Measurements from ENCODE around the gene CMTR1. TPM values are rescaled to one million over a fixed set of nuclear protein-coding genes. Genes with fewer than 3 reads are reported as not detected.

The CMTR1 gene
- total and polyA plus RNA-seq, 2 of the 13 experiments (the other 11 are each of a cell fraction or from before 2014, with no cell fraction given) = 19.7 to 55.2 TPM

GRCh38 chr6:37491830-37492208 lies 58.8 kb downstream of the CMTR1 start (continued):
- TF ChIP-seq TCF7L2 (IDR thresholded peaks at IDR 0.05; ENCODE audit: low read depth, low read length) = no peak

GRCh38 chr6:37492236-37492972 lies 59.4 kb downstream of the CMTR1 start:
- WGBS (ENCODE audit: low lambda C conversion rate) = 74% methylated on average over 9 of the region's 9 CpGs
- H3K4me2 ChIP-seq (ENCODE audit: low read depth, low read length) = no peak overlapping the region

More at GRCh38 chr6:37492236-37492972, 59.4 kb downstream of the CMTR1 start:
- peaks cover 11% of the 10 kb centered on the region for H3K4me1 ChIP-seq (ENCODE audit: insufficient read depth, low read length)
- no TSS peak for BruUV-seq (replicated peaks)
- ChIA-PET POLR2A (interaction anchor here (1.3 kb wide), 1 partner anchor 8 kb away, joined by 3 read pairs; no protein-coding TSS in a partner anchor), CTCF (ENCODE audit: low intra/inter-chr PET ratio, low total read pairs) (no interaction called here)
- no peaks in the 10 kb centered on the region for H3K79me2 ChIP-seq (ENCODE audit: insufficient read depth, low read length)
- H3K27ac ChIP-seq (ENCODE audit: extremely low read length, insufficient read depth, low read length) = no peak overlapping the region
- intact Hi-C loops (cut with micrococcal nuclease; ENCODE audit: unreplicated experiment) (loop anchor here (5.0 kb wide), 1 partner anchor 565 kb away; no protein-coding TSS in a partner anchor), in situ Hi-C loops (cut with HindIII; ENCODE audit: extremely low pct_ligation_motif_present, low pct_unique_long_range_greater_than_20kb) (no loop called here)
- 0 out of 5 replicates have a peak, but pooled peaks cover 0 to 2% of the 10 kb centered on the region in 2 experiments for H3K36me3 ChIP-seq (replicated peaks in 1 of 2; ENCODE audit: control insufficient read depth in 1 of 2, insufficient read depth in 2 of 2, low read length in 2 of 2)
- FAIRE-seq (no peak), ATAC-seq (no peak), DNase-seq (ENCODE audit: low spot score) (no peak)
- TF ChIP-seq SKIL (CRISPR knock-in tag; IDR thresholded peaks at IDR 0.05; ENCODE audit: borderline replicate concordance) (no peak), ARID2 (CRISPR knock-in tag; IDR thresholded peaks at IDR 0.05; ENCODE audit: borderline replicate concordance) (no peak), KDM6A (CRISPR knock-in tag; IDR thresholded peaks at IDR 0.05; ENCODE audit: low read depth) (no peak)
- H2AFZ ChIP-seq (ENCODE audit: low read length) = no peak overlapping the region
- H3K9me3 ChIP-seq (ENCODE audit: low read length) = no peaks in the 10 kb centered on the region
- no peak overlapping the region for H3K9ac ChIP-seq (ENCODE audit: insufficient read depth, low read depth, low read length)
- no peak overlapping the region for H3K4me3 ChIP-seq (replicated peaks in 1 of 3; ENCODE audit: insufficient read depth in 1 of 3, low read depth in 2 of 3, low read length in 3 of 3)
- no peaks in the 10 kb centered on the region for H4K20me1 ChIP-seq (ENCODE audit: insufficient read depth, low read length)
- H3K27me3 ChIP-seq (ENCODE audit: control insufficient read depth in 1 of 2, insufficient read depth in 2 of 2, low read length in 2 of 2) = no peaks in the 10 kb centered on the region

Measured in HepG2 (cell line).